LHCN-M2 (cell line): Measurements from ENCODE around the gene OVOL3. TPM values are rescaled to one million over a fixed set of nuclear protein-coding genes. Genes with fewer than 3 reads are reported as not detected.

ENCODE experiments used
- DNase-seq: peaks from one replicate; pipeline ENCODE4 v3.0.0-alpha.2; 2012; ENCODE audit warnings: low read depth
- total RNA-seq: library from RNA; depleted of rRNA; stranded (reverse); fragments of >200 nt; gene quantifications from 2 replicates; pipeline ENCODE4 v1.2.3, GENCODE V29; 2014

Gene OVOL3
- total RNA-seq, 1 experiment from 2014 or later = not detected

DNA sequence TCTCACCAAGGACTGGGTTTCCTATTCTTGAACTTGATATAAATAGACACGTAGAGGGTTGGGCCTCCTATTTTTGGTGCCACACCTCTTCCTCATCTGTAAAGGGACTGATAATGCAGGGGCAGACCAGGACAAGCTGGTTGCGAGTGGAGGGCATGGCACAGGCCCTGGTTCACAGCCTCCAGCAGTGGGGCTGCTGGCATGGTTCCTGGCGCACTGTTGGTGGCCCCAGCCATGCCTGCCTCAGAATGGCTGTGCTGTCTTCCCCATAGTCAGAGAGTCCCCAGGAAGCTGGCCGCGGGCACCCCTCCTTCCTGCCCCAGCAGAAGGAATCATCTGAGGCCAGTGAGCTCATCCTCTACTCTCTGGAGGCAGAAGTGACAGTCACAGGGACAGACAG, 10.5 kb upstream of the OVOL3 start:
- DNase-seq = no peak

DNA sequence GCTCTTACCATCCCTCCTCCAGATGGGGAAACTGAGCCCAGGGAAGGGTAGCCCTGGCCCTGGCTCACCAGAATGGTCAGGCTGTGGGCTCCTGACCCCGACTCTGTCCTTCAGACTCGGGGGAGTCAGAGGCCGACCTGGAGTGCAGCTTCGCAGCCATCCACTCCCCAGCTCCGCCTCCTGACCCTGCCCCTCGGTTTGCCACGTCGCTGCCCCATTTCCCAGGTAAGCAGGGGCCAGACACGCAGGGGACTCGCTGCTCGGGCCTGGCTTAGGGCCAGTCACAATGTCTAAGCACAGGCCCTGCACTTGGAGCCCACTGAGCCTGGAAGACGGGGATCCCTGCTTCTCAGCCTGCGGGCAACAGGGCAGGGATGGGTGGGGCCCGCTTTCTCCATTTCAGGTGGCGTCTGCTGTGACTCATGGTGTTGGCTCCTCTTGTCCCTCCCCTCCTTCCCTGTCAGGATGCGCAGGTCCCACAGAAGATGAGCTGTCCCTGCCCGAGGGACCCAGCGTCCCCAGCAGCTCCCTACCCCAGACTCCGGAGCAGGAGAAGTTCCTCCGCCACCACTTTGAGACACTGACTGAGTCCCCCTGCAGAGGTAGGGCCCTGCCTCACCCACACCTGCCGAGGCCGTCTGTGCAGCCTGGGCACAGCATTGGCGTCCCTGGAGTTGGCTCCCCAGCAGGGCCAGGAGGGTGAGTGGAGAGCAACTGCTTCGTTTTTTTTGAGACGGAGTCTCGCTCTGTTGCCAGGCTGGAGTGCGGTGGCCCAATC, 9.2 kb upstream of the OVOL3 start:
- no peak for DNase-seq

DNA sequence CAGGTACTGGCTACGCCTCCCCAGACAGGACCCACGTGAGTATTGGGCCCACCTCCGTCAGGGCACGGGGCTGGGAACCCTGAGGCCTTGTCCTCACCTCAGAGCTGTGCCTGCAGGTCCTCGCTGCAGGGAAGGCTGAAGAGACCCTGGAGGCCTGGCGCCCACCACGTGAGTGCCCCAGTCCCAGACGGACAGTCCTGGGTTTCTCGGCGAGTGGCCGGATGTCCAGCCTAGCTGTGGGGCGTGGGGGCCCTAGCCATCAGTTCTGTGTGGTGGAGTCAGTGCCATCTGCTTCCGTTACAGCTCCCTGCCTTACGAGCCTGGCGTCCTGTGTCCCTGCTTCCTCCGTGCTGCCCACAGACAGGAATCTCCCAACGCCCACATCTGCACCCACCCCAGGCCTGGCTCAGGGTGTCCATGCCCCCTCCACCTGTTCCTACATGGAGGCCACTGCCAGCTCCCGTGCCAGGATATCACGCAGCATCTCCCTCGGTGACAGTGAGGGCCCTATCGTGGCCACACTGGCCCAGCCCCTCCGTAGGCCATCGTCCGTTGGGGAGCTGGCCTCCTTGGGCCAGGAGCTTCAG, 7.8 kb upstream of the OVOL3 start:
- no peak for DNase-seq

DNA sequence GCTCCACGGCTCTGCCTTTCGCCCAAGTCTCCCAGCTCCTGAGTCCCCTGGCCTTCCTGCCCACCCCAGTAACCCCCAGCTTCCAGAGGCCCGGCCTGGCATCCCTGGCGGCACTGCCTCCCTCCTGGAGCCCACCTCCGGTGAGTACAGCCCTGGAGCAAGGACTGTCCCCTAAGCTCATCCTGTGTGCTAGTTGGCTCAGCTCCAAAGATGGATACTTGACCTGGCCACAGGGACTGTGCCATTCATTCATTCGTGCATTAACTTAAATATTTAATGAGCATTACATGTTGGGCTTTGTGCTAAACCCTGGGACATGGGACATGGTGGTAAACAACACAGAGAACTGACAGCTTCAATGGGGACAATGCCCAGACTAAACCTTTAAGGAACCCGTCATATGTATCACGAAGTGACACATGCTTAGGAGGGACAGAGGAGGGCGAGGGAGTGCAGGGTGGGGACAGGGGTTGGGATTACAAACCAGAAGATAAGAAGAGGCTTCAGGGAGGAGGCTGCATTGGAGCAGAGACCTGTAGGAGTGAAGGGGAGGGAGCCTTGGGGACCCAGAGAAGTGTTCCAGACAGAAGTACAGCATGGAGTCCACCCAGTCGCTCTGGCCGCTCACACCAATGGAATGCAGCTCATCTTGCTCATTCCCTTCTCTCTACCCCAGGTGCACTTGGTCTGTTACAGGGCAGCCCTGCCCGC, 6.9 kb upstream of the OVOL3 start:
- no peak for DNase-seq

DNA sequence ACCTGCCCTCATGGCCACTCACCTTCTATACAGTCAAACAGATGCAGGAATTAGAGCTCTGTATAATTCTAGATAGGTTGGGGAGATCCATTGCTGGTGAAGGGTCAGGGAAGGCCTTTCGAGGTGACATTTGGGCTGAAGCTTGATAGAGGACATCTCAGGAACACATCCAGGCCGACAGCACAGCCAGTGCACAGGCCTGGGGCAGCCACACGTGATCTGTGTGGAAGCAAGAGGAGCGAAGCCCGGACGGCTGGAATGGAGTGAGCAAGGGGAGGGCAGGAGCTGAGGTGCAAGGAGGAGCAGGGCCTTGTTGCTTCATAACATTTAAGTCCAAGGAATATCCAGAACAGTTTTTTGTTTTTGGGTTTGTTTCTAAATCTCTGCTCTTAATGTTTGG, 4.5 kb upstream of the OVOL3 start:
- DNase-seq = no peak

DNA sequence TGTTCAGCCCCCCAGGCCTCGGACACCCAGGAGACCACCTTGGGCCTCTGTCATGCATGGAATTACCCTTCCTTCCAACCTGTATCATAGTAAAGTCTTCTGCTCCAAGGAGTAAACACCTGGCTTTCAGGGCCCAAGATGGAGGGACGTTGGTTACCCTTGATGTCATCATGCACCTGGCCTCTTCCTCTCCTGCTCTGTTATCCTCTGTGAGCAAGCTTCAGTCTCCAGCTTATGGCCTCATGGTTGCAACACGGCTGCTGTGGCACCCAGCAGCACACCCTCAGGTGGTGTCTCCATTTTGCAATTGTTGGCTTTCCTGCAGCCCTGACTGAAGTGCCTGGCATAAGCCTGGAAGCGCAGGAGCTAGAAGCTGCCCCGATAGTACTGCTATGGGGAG, 4.0 kb upstream of the OVOL3 start:
- no peak for DNase-seq

DNA sequence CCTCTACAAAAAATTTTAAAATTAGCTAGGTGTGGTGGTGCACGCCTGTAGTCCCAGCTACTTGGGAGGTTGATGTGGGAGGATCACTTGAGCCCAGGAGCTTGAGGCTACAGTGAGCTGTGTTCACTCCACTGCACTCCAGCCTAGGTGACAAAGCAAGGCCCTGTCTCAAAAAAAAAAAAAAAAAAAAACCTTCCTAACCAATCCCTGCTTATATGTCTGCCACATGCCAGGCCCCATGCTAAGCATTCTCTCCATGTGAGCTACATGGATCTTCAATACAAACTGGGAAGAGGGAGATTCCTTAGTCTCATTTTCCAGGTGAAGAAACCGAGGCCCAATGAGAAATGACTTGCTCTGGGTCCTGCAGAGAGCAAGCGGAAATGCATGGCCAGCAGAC, 2.3 kb upstream of the OVOL3 start:
- no peak for DNase-seq

DNA sequence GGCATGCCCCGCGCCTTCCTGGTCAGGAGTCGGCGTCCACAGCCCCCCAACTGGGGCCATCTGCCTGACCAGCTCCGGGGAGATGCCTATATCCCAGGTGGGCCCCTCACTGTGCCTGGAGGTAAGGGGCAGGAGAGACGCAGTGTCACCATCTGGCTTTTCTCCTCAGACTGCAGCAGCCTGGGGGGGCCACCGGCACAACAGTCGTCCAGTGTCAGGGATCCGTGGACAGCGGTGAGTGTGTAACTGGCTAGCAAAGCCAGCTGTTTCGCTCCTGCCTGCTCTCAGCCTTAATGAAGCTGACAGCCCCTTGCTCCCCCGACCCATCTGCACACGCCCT, 227 bp downstream of the OVOL3 start:
- no peak for DNase-seq

DNA sequence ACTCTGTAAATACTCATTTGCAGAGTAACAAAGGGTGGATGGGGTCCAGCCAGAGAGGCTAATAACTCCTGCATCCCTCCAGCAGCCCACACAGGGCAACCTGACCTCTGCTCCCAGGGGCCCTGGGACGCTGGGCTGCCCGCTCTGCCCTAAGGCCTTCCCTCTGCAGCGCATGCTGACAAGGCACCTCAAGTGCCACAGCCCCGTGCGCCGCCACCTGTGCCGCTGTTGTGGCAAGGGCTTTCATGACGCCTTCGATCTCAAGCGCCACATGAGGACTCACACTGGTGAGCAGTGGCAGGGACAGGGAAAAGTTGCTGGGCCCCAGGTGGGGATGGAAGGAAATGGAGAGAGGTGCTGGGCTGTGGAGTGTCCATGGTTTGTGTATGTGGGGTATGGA, 1.7 kb downstream of the OVOL3 start:
- DNase-seq = no peak

DNA sequence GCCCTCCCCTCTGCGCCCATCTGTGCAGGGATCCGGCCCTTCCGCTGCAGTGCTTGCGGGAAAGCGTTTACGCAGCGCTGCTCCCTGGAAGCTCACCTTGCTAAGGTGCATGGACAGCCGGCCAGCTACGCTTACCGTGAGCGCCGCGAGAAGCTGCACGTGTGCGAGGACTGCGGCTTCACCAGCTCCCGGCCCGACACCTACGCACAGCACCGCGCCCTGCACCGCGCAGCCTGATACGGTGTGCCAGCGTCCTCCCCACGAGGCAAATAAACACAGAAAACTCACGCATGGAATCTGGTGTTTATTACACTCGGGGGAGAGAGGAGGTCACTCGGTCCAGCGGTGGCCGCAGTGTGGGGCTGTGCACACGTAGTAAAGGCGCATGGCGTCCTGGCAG, 2.5 kb downstream of the OVOL3 start:
- no peak for DNase-seq

DNA sequence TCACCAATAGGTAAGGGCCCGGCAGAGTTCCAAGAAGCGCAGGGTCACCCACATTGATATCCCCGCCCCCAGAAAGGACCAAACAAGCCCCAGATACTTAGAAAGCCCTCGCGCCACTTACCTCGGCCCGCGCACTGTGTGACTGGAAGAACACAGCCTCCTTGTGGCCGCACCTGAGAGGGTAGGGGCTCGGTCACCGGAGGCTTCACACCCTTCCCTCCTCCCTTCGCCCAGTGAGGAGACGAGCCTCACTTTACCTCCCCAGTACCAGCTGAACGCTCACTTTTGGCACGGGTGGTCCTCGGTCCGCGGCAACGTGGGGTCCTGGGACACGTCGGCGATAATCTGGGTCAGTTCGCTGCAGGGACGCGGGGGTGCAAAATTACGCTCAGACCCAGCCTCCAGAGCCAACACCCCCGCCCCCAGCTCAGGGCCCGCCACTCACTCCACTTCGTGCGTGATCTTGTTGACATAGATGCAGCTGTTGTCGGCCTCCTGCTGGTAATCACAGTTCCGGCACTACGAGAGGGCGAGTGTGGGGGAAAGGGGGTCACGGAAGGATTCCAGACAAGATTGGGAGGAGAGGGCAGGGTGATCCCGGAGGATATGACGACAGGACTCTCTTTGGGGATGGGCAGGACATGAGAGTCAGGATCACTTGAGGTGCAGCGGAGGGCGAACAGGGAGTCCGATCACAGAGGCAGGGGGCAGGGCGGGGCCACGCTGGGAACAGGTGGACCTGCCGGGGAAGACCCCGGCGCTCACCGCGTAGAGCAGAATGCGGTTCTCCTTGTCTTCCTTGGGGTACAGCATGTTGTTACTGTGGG, 3.2 kb downstream of the OVOL3 start:
- DNase-seq = peak; percentile 75

DNA sequence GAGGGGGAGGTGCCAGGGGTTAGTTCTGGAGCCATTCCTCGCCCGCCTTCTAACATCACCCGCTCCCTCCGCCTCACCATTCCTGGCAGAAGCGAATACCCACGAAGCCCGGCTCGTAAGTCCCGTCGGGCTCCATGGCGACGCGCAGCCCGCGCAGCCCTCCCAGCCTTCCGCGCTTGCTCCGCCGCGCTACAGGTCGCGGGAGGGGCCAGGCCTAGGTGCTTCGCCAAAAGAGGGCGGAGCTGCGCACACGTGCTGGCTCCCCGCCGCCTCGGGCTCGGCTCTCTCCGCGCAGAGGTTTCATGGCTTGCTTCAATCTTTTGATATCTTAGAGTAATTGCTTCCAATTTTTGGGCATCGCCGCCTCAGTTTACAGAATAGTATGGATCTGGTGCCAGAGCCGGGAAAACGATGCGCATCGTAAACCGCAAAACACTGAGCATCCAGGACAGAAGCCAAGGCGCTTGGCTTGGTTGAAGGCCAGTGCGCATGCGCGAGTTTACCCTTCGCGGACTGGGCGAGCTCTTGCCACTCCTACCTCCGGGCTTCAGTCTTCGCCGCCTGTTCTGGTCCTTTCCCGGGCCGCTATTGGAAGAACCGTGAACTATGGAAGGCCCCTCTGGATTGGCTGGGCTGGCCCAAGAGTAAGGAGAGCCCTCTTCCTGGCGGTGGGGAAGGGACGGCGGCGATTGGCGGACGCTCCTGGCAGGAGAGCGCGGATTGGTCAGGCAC, 3.9 kb downstream of the OVOL3 start, which contains the start of gene POLR2I:
TSS of gene POLR2I (minus strand) at position 155 of the 732 bp plus-strand sequence. CDS start at position 136, 19 bp downstream.
- peak; percentile 100 for DNase-seq

DNA sequence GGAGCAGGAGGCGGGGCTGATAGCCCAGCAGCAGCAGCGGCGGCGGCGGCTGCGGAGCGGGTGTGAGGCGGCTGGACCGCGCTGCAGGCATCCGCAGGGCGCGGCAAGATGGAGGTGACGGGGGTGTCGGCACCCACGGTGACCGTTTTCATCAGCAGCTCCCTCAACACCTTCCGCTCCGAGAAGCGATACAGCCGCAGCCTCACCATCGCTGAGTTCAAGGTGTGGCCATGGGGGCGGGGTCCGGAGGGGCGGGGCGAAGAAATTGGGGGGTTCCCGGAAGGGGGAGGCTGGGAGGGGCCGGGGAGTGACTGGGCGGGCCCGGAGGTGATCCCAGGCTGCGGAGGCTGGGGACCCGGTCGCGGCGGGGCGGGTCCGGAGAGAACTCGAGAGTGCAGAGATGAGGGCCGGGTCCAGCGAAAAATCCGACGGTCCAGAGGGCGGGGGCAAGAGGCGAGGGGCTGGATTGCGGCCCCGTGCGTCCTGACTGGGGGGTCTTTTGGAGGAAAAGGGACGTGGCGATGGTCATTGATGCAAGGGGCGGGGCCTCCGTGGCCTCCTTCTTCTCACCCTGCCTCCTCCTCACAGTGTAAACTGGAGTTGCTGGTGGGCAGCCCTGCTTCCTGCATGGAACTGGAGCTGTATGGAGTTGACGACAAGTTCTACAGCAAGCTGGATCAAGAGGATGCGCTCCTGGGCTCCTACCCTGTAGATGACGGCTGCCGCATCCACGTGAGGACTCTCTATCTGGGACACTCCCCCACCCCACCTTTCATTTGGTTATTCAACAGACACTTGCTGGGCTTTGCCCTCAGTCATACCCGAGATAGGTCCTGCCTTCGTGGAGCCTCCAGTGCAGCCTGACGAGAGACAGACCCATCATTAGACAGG, 4.8 kb downstream of the OVOL3 start, which contains the start of gene TBCB:
TSS of gene TBCB (plus strand) at position 16 of the 891 bp plus-strand sequence. CDS start at position 109, 93 bp downstream.
- peak; percentile 25 for DNase-seq

DNA sequence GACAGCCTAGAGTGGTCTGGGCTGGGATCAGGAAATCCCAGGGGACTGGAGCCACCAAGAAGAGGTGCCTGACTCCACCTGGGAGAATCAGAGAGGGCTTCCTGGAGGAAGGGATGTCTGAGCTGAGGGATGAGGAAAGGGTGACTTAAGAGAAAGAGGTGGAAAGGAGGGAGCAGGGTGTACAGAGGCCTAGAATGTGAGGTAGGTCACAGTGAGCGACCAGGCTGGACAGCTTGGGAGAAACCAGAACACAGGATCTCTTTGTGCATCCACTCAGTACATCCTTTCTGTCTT, 5.3 kb downstream of the OVOL3 start:
- DNase-seq = no peak

DNA sequence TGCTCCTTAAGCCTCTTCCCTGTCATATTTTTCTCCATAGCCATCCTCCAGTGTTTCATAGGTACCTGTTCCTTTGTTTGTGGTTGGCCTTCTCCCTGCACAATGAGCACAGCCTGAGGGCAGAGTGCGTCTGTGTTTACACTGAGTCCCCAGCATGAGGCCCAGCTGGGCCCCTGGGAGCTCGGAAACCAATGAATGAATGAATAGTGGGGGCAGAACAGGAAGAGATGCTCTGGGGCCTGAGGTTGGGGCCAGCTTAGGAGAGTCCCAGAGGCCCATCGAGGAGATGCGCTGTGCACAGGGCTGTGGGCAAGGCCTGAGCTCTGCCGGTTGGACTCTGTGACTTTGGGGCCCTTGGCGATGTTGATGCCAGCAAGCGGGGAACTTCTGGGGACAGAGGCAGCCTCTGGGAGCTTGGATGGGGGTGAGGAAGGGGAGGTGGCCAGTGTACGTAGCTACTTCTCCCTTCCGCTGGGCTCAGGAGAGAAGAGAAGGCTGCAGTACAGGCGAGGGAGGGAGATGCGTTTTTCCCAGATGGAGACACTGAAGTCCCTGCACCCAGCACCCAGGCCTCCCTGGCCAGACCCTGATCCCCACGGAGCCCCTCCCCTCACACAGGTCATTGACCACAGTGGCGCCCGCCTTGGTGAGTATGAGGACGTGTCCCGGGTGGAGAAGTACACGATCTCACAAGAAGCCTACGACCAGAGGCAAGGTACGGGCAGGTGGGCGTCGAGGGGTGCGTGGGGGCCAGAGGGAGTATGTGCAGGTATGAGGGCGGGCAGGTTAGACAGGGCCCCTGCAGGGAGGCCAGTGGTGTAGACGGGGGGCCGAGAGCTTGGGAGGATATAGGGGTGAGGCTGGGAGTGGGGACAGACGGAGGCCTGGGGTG, 9.4 kb downstream of the OVOL3 start:
- no peak for DNase-seq

DNA sequence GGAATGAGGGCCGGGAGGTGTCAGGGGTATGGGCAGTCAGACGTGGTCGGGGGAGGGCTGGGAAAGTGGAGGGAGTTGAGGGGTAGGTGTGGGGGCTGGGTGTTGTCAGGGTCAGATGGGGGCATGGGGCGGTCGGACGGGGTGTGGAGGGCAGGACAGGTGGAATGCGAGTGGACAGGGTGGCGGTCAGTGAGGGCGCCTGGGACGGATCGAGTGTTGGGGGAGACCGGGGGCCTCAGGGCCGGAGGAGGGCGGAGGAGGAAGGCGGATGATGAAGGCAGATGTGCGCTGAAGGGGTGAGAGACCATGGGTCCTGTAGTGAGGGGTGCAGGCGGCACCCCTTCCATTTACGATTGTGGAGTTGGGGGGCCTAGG, 10.0 kb downstream of the OVOL3 start:
- DNase-seq = no peak

DNA sequence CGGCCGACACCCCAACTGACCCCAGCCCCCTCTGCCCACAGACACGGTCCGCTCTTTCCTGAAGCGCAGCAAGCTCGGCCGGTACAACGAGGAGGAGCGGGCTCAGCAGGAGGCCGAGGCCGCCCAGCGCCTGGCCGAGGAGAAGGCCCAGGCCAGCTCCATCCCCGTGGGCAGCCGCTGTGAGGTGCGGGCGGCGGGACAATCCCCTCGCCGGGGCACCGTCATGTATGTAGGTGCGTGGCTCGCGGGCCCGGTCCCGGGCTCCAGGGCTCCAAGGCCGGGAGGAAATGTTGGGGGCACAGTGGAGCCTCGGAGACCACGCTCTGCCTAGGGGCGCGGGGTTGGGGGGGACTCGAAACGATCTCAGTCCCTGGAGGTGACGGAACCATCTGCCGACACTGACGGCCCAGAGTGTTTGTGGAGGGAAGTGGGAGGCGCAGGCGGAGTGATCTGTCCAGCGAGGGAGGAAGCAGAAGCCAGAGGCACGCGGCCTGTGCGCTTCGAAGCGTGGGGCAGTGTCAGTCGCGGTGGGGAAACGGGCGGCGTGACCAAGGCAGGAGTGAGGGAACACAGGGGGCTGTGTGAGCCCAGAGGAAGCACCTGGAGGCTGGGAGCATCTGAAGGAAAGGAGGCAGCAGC, 10.7 kb downstream of the OVOL3 start:
- no peak for DNase-seq

DNA sequence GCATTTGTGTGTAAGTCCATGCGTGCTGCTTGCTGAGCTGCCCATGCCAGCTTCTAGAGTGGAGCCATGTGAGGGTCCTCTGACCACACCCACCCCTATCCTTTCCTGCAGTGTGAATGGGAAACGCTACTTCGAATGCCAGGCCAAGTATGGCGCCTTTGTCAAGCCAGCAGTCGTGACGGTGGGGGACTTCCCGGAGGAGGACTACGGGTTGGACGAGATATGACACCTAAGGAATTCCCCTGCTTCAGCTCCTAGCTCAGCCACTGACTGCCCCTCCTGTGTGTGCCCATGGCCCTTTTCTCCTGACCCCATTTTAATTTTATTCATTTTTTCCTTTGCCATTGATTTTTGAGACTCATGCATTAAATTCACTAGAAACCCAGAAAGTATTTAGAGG, 14.6 kb downstream of the OVOL3 start:
- no peak for DNase-seq

DNA sequence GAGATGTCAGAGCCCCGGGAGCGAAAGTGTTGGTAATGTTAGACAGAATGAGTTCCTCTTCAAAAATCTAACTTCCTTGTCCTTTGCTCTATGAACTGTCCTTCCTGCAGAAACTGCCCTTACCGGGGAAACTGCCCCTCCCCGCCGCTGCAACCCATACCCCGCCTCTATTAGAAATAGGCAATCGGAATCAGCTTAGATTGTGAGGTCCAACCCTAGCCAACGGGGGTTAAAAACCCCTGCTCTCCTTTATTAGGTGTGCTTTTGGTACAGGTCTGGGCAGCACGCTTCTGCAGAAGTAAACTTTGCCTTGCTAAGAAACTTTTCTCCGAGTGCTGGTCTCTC, 17.4 kb downstream of the OVOL3 start:
- DNase-seq = no peak
